DND-41 (cell line): Measurements from ENCODE around the gene RS1.

Experiments used
- EZH2 ChIP-seq: IDR thresholded peaks from 3 replicates; pipeline ENCODE4 v1.6.1; 2012; ENCODE audit warnings: borderline replicate concordance, low read depth, mild to moderate bottlenecking, moderate library complexity, low read length, inconsistent platforms; ENCODE audit not compliant: severe bottlenecking
- TF ChIP-seq, protein P1 (sequence below): IDR thresholded peaks from 2 replicates; pipeline ENCODE4 v1.5.1; 2012; ENCODE audit warnings: borderline replicate concordance, low read length, moderate library complexity, mild to moderate bottlenecking; ENCODE audit not compliant: poor library complexity, severe bottlenecking; ENCODE audit errors: extremely low read depth

DNA sequence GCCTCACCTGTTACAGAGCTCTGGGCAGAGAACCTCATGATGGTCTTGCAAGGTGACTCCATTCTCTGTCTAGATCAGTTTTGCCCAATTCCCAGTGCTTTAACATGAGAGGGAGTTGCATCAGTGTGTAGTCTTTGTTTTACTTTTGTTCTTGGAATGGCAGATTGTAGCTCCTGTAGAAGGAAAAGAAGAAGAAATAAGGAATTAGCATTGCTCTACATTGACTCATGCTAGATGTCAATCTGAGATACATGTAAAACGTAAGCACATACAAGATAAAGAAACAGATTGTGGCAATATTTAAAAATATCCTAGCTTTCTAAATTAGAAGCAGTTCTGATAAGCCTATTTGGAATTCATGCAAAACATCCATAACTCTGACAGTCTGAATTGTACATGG lies 19.5 kb upstream of the RS1 start:
- TF ChIP-seq, protein P1, sequence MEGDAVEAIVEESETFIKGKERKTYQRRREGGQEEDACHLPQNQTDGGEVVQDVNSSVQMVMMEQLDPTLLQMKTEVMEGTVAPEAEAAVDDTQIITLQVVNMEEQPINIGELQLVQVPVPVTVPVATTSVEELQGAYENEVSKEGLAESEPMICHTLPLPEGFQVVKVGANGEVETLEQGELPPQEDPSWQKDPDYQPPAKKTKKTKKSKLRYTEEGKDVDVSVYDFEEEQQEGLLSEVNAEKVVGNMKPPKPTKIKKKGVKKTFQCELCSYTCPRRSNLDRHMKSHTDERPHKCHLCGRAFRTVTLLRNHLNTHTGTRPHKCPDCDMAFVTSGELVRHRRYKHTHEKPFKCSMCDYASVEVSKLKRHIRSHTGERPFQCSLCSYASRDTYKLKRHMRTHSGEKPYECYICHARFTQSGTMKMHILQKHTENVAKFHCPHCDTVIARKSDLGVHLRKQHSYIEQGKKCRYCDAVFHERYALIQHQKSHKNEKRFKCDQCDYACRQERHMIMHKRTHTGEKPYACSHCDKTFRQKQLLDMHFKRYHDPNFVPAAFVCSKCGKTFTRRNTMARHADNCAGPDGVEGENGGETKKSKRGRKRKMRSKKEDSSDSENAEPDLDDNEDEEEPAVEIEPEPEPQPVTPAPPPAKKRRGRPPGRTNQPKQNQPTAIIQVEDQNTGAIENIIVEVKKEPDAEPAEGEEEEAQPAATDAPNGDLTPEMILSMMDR, result no peak
- TF ChIP-seq EZH2, result no peak
